Keratinocyte (primary cell): ENCODE data around the gene TGFBRAP1.

Source experiments
- CTCF ChIP-seq, 3 experiments: IDR thresholded peaks in 1 of 3; conservative IDR thresholded peaks in 1 of 3; optimal IDR thresholded peaks in 1 of 3; 2 replicates in 2 of 3; 3 replicates in 1 of 3; pipeline versions ENCODE3 to v1.5.1; 2011; ENCODE audit warnings: low read length in 3 of 3, mild to moderate bottlenecking in 3 of 3, moderate library complexity in 2 of 3, control low read depth in 1 of 3, inconsistent platforms in 1 of 3; ENCODE audit not compliant: insufficient read depth in 2 of 3; ENCODE audit errors: extremely low read depth in 1 of 3
- EZH2 ChIP-seq: IDR thresholded peaks from one replicate; pipeline ENCODE4 v1.6.1; 2012; ENCODE audit warnings: inconsistent platforms, mild to moderate bottlenecking, low read length, moderate library complexity

GRCh38 chr2:105241443-105241842, 88.1 kb downstream of the TGFBRAP1 start, which contains the start of gene GPR45:
- TF ChIP-seq EZH2 (no peak), CTCF (optimal IDR thresholded peaks at IDR 0.05 in 1 of 3, IDR thresholded peaks at IDR 0.05 in 1 of 3, conservative IDR thresholded peaks at IDR 0.05 in 1 of 3; ENCODE audit: extremely low read depth in 1 of 3, insufficient read depth in 2 of 3, low read length in 3 of 3) (no peak)
